HFF-Myc (cell line): Measurements from ENCODE around the gene RNF13.

Experiments used
- DNase-seq: peaks from one replicate; pipeline ENCODE4 v3.0.0-alpha.2; 2011; ENCODE audit warnings: low read depth; ENCODE audit errors: extremely low read depth
- H3K4me3 ChIP-seq: replicated peaks from 2 replicates; pipeline ENCODE4 v1.5.1; 2011; ENCODE audit warnings: low read depth, mild to moderate bottlenecking, control low read depth, low read length
- CTCF ChIP-seq: IDR thresholded peaks from 2 replicates; pipeline ENCODE4 v1.5.1; 2012; ENCODE audit warnings: mild to moderate bottlenecking, low read depth, low read length, control low read depth; ENCODE audit errors: missing control alignments

Gene RNF13

GRCh38 chr3:149886957-149887356 lies 73.9 kb downstream of the RNF13 start:
- no peak for TF ChIP-seq CTCF
- H3K4me3 ChIP-seq: no peak overlapping the region
- DNase-seq: no peak

DNA sequence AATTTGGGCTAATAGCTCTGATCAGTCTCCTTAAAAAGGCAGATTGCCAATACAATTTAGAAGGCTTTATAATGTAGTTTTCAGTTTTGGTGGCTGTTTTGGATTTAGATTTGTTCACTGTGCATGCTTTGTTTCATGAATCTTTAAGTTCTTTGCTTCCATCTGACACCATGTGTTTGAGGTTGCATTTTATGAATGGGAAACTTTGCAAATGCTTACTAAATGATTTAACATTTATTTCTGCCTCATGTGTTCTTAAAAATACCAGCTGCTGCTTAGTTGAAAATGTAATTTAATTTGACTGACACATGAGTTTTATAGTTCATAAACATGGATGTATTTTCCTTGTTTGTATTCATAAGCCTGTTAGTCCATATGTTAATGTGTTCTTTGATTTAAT lies 78.6 kb downstream of the RNF13 start:
- TF ChIP-seq CTCF: no peak
- no peak for DNase-seq
- H3K4me3 ChIP-seq: no peak overlapping the region

GRCh38 chr3:149892371-149892770 lies 79.4 kb downstream of the RNF13 start:
- DNase-seq: no peak
- no peak overlapping the region for H3K4me3 ChIP-seq
- TF ChIP-seq CTCF: no peak

DNA sequence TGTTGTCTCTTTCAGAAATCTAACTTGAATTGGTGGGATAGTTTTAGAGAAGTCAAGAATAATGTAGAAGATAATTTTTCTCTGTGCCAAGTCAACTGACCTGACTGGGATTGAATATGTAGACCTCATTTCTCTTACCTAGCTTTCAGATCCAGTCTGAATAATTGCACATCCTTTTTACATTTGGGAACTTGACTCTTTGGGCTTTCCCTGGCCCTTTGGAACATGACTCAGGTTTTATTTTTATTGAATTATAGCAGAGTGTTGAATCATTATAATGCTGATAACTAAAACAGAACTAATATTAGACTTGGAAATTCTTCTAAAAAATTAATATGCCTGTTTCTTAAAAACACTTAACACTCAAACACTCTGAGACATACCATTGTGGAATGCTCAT lies 81.2 kb downstream of the RNF13 start:
- no peak overlapping the region for H3K4me3 ChIP-seq
- no peak for TF ChIP-seq CTCF
- no peak for DNase-seq

GRCh38 chr3:149895339-149895738 lies 82.3 kb downstream of the RNF13 start:
- H3K4me3 ChIP-seq: no peak overlapping the region
- DNase-seq: no peak
- TF ChIP-seq CTCF: no peak

GRCh38 chr3:149895769-149896168 lies 82.8 kb downstream of the RNF13 start:
- H3K4me3 ChIP-seq: no peak overlapping the region
- DNase-seq: no peak
- TF ChIP-seq CTCF: no peak

DNA sequence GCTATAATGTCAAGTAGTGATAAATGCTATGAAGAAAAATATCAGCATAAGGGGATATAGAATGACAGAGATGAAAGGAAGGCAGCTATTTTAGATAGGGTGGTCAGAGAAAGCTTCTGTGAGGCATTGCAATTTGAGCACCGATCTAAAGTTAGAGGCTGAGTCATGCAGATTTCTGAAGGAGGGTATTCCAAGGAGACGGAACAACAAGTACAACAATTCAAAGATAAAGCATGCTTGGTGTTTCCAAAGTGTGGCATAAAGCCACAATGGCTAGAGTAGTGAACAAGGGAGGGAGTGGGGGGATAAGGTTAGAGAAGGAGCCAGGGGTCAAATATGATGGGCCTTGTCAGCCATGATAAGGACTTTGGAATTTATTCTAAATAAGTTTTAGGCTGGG lies 85.8 kb downstream of the RNF13 start:
- no peak overlapping the region for H3K4me3 ChIP-seq
- peak; percentile 24 for DNase-seq
- no peak for TF ChIP-seq CTCF
